KMS-11 (cell line): ENCODE measurements around the gene PTMA.
A peak's percentile ranks its signal among the peaks of the same experiment; 100 is the strongest.

Experiments used
- H2AFZ ChIP-seq: fragments of 200-600 bp; sonication (generic); 2 replicates; pipeline ENCODE4 v1.6.1; 2016; ENCODE audit warnings: antibody characterized with exemption, mixed run types, low read depth
- H3K27ac ChIP-seq: fragments of 200-600 bp; sonication (generic); 2 replicates; pipeline ENCODE4 v1.6.1; 2016; ENCODE audit warnings: mild to moderate bottlenecking, mixed run types
- H3K27me3 ChIP-seq: fragments of 200-600 bp; sonication (generic); 2 replicates; pipeline ENCODE4 v1.6.1; 2017; ENCODE audit warnings: mild to moderate bottlenecking, low read depth, mixed run types, moderate library complexity; ENCODE audit not compliant: insufficient read depth
- H3K36me3 ChIP-seq: fragments of 200-600 bp; sonication (generic); 2 replicates; pipeline ENCODE4 v1.6.1; 2017; ENCODE audit warnings: mild to moderate bottlenecking, mixed run types; ENCODE audit not compliant: insufficient read depth
- H3K4me1 ChIP-seq: fragments of 200-600 bp; sonication (generic); 2 replicates; pipeline ENCODE4 v1.6.1; 2016; ENCODE audit warnings: mild to moderate bottlenecking, low read depth, mixed run types; ENCODE audit not compliant: poor library complexity, severe bottlenecking
- H3K4me2 ChIP-seq: fragments of 200-600 bp; sonication (generic); 2 replicates; pipeline ENCODE4 v1.7.0; 2016; ENCODE audit warnings: mild to moderate bottlenecking, mixed run types
- H3K4me3 ChIP-seq: fragments of 200-600 bp; sonication (generic); IDR thresholded peaks from 2 replicates; pipeline ENCODE4 v1.6.1; 2017; ENCODE audit warnings: low read depth, low read length, mixed read lengths; ENCODE audit not compliant: insufficient read depth
- H3K79me2 ChIP-seq: fragments of 200-600 bp; sonication (generic); 2 replicates; pipeline ENCODE4 v1.6.1; 2016; ENCODE audit warnings: low read depth, mixed run types; ENCODE audit not compliant: insufficient read depth
- H3K9ac ChIP-seq: fragments of 200-600 bp; sonication (generic); 2 replicates; pipeline ENCODE4 v1.6.1; 2016; ENCODE audit warnings: mild to moderate bottlenecking, mixed run types
- H4K20me1 ChIP-seq: fragments of 200-600 bp; sonication (generic); 2 replicates; pipeline ENCODE4 v1.6.1; 2016; ENCODE audit warnings: mild to moderate bottlenecking, mixed run types; ENCODE audit not compliant: insufficient read depth
- CTCF ChIP-seq: fragments of 200-600 bp; sonication (generic); conservative IDR thresholded peaks from 2 replicates; pipeline ENCODE4 v1.6.1; 2017; ENCODE audit warnings: low read depth, mild to moderate bottlenecking, antibody characterized with exemption, low read length, moderate library complexity, mixed read lengths

Gene PTMA

GRCh38 chr2:231713730-231714638 lies 5.7 kb downstream of the PTMA start:
- H3K4me1 ChIP-seq, result peaks cover 30% of the 10 kb centered on the region
- H3K36me3 ChIP-seq, result peaks cover 22% of the 10 kb centered on the region; the same call in 1 of the 2 replicates
- no peak overlapping the region for H3K4me3 ChIP-seq
- no peaks in the 10 kb centered on the region for H3K27me3 ChIP-seq
- peak overlapping the region; percentile 27; the same call in 1 of the 2 replicates for H3K4me2 ChIP-seq
- peak overlapping the region; percentile 99; the same call in 1 of the 2 replicates for H3K9ac ChIP-seq
- peaks cover 25% of the 10 kb centered on the region for H4K20me1 ChIP-seq
- H3K27ac ChIP-seq, result peak overlapping the region; percentile 100
- TF ChIP-seq CTCF, result peak; percentile 90
- peaks cover 36% of the 10 kb centered on the region for H3K79me2 ChIP-seq
- H2AFZ ChIP-seq, result no peak overlapping the region

GRCh38 chr2:231714639-231715498 lies 6.5 kb downstream of the PTMA start:
- peaks cover 18% of the 10 kb centered on the region; the same call in 1 of the 2 replicates for H3K36me3 ChIP-seq
- peak overlapping the region; percentile 100; the same call in 1 of the 2 replicates for H3K27ac ChIP-seq
- H4K20me1 ChIP-seq, result peaks cover 22% of the 10 kb centered on the region
- H3K4me1 ChIP-seq, result peaks cover 30% of the 10 kb centered on the region
- TF ChIP-seq CTCF, result peak; percentile 95
- no peak overlapping the region for H3K4me2 ChIP-seq
- no peaks in the 10 kb centered on the region for H3K27me3 ChIP-seq
- H3K79me2 ChIP-seq, result peaks cover 27% of the 10 kb centered on the region
- no peak overlapping the region for H2AFZ ChIP-seq
- no peak overlapping the region for H3K4me3 ChIP-seq
- no peak overlapping the region for H3K9ac ChIP-seq

GRCh38 chr2:231715499-231715837 lies 7.1 kb downstream of the PTMA start:
- H3K27ac ChIP-seq, result no peak overlapping the region
- peaks cover 30% of the 10 kb centered on the region for H3K4me1 ChIP-seq
- H2AFZ ChIP-seq, result no peak overlapping the region
- peaks cover 21% of the 10 kb centered on the region for H3K79me2 ChIP-seq
- no peaks in the 10 kb centered on the region for H3K27me3 ChIP-seq
- peaks cover 20% of the 10 kb centered on the region for H4K20me1 ChIP-seq
- no peak overlapping the region for H3K4me3 ChIP-seq
- H3K4me2 ChIP-seq, result no peak overlapping the region
- H3K36me3 ChIP-seq, result peaks cover 17% of the 10 kb centered on the region; the same call in 1 of the 2 replicates
- H3K9ac ChIP-seq, result no peak overlapping the region
- TF ChIP-seq CTCF, result no peak

GRCh38 chr2:231715988-231716616 lies 7.8 kb downstream of the PTMA start:
- no peak overlapping the region for H3K4me2 ChIP-seq

More at GRCh38 chr2:231715988-231716616, 7.8 kb downstream of the PTMA start:
- TF ChIP-seq CTCF, result no peak
- Histone ChIP-seq H3K27ac (no peak overlapping the region), H2AFZ (no peak overlapping the region), H3K4me3 (no peak overlapping the region), H3K36me3 (peaks cover 14% of the 10 kb centered on the region; the same call in 1 of the 2 replicates), H3K9ac (no peak overlapping the region), H4K20me1 (peaks cover 14% of the 10 kb centered on the region), H3K27me3 (no peaks in the 10 kb centered on the region), H3K79me2 (peaks cover 15% of the 10 kb centered on the region), H3K4me1 (peaks cover 30% of the 10 kb centered on the region)
